ENCODE results near the gene MAFG. TPM values are rescaled to one million over a fixed set of nuclear protein-coding genes. Genes with fewer than 3 reads are reported as not detected.

The MAFG gene
- total RNA-seq, 1 donor from 2014 or later, result 14.4 TPM

DNA sequence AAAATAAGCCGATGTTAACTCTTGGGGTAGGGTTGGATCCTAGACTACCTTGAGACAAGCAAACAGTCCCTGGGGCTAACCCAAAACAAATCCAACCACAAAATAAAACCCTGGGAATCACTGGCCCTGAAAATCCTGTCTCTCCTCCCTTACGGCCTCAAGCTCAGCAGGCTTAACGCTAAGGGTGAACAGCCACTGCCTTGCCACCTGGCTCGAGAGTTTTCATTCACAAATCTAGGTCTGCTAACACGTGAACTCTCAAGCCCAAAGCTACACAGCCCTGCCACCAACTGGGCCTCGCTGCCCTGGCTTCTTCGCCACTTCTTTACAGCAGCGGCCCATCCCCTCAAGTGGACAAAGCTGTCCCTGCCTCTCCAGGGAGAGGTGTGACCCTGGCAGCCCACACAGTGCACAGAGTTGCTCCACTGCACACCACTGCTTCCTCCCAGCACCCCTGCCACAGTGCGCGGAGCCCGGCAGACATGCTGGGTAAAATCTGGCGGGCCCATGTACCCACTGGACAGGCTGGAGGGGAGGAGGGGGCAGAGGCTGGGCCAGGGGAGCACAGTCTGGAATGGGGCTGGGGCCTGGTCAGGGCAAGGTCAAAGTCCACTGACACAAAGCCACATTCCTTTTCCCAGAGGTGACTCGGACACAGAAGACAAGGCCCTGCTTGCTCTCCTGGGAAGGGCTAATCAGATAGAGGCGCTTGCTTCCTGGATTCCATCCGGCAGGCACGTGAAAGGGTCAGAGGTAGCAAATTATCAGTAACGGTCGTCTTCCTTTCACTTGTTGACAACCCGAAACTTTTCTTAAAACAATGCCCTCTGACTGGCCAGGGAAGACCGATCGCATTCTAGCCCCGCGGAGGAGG lies 17.3 kb downstream of the MAFG start:
- no peak for DNase-seq (ENCODE audit: low read depth)

DNA sequence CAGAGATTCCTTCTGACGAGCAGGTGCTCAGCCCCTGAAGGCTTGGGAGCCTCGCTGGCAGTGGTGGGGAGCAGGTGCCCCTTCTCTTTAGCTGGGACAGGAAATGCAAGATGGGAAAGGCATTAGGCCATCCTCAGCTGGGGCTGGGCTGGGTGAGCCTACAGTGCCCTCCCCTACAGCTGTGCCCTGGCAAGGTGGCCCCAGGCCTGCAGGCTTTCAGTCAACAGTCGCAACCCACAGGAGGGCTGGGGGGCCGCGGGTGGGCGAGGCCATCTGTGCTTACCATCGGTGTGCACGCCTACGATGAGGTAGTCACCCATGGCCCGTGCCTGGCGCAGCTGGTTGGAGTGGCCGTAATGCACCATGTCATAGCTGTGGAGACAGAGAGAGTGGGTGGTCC lies 18.3 kb downstream of the MAFG start:
- DNase-seq (ENCODE audit: low read depth), result no peak

DNA sequence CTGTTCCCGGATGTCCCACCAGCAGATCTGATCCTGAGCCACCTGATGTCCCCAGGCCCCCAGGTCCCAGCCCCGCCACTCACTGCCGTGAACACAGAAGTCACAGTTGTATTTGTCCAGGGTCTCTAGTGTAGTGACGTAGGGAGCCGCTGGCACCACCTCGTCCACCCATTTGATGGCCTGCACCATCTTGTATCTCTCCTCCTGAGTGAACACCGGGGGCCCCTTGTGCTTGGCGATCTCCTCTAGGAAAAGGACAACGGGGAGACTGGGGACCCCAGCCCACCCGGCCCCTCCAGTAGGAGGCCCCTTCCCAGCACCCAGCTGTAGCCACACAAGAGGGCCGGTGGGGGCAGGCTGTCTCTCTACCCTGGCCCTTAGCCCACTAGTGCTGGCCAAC lies 18.7 kb downstream of the MAFG start:
- DNase-seq (ENCODE audit: low read depth), result no peak

DNA sequence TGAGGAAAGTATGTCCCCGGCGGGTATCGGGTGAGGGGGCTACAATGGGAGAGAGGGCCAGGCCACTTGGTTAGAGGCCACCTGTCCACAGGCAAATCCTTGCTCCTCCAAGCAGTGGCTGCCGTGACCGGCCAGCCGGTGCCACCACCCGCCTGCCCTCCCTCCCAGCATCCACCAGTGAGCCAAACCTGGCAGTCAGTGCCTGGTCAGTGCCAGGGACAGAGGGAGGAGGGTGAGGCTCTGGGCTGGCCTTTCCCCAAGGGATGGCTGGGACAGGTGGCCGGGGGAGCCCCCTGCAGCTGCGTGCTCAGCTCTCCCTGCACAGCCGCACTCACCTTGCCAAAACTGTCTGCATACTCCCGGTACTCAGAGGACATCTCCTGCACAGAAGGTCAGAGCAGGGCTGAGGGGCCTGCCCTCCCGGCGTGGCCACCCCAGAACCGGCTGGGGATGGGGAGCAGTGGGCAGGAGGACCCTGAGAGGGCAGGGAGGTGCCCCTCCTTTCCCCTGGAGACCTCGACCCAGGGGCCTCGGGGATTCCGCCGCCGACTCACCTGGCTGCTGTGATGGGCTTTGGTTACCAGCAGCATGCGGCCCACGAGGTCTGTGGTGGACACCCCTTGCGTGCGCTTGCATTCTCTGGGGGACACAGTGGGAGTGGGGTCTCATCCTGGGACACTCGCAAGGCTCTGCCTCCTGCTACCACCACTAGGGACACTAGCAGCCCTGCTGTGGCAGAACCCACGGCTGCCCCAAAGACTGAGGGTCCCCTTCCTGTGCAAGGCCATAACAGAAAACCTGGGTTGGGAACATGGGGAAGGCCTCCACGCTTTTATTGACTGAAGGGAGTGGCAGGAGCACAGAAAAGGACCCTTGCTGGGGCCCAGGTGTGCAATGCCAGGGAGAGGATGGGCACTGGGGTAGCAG lies 20.1 kb downstream of the MAFG start:
- no peak for DNase-seq (ENCODE audit: low read depth)

DNA sequence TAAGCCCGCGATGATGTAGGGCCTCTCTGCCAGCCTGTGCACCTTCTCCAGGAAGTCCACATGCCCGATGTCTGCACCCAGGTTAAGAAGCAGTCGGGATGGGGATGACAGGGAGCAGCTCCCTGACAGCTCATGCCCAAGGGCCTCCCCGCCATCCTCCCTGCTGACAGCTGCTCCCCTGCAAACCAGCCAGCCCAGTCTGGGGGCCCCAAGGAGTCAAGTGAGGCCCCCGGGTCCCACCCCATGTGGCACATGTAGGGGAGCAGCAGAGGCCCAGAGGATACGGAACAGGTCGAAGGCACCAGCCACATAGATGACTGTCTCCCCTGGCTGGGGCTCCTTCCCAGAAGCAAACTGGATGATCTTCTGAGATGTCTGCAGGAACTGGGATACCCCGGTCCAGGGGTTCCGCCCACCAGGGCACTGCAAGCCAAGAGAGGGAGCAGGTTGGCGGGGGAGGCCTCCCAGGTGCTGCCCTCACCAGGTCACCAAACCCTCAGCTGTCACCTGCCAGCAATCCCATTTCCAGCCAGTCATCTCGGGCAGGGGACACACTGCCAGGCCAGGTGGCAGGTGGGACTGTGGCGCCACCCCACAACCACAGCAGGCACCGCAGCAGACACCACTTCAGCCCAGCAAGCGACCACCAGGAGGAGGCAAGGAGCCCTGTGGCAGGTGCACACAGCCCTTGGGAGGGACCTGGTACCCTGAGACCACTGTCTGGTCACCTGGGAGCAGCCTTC lies 20.9 kb downstream of the MAFG start:
- DNase-seq (ENCODE audit: low read depth), result no peak

DNA sequence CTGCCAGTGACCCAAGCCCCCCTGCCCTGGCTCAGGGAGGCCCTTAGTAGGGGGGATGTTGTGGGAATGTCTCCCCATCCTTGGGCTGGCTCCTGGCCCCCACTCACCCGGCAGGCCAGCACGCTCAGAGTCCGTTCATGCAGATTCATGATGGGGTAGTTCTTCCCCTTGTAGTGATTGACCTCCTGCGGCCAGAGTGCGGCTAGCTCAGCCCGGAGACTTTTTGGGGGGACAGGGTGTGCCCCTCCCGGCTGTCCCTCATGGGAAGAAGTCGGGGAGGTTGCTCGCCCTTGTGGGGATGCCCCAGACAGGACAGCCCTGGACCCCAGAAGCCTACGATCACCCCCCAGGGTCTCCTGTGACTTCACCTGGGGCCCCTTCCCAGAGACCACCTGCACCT lies 21.5 kb downstream of the MAFG start:
- no peak for DNase-seq (ENCODE audit: low read depth)

DNA sequence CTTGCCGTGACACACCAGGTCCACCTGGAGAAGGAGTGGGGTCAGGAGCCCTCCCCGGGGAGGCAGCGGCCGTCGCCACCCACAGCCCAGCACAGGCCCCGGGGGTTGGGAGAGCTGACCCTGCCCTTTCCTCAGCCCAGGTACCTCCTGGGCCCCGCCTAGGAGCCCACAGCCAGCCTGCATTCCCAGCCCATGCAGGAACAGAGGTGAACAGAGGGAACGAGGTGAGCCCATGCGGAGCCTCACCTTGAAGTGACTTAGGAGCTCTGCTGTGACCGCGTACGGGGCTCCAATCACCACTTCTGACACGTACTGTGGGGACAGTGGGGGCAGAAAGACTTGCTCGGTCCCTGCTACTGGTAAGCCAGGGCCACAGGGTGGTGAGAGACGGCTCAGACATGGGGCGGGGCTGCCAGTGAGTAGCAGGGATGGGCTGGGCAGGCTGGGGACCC lies 22.1 kb downstream of the MAFG start:
- DNase-seq (ENCODE audit: low read depth), result no peak

DNA sequence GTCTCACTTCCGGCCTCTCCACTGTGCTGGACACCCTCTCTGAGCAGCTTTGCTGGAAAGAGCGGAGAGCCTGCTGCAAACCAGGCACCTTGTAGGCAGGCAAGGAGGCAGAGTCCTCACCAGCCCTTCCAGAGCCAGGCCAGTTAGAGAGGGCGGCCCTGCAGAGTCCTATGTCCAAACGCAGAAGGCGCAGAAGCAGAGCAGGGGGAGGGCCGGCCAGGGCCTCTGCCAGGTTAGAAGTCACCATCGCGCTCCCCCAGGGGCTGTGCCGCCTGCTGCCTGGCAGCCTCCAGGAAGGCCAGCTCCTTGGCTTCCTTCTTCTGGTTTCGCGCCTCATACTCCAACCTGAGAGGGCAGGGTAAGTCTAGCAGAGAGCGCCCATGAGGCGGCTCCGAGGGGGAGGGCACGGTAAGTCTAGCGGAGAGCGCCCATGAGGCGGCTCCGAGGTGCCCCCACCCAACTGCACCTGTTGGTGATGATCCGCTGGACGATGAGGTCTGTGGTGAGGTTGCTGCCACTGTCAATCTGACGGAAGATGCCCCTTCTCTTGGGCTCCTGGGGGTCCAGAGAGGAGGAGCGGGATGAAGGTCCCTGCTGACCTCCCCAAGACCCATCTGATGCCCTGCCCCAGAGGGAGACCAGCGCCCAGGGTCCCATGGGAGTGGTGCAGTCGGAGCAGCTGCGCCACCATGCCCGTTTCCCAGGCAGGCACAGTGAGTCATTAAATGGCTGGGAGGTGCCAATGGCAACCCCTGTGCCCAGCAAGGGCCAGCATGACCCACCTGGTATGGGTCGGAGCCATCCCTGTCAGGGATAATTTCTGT lies 22.7 kb downstream of the MAFG start:
- DNase-seq (ENCODE audit: low read depth), result no peak

DNA sequence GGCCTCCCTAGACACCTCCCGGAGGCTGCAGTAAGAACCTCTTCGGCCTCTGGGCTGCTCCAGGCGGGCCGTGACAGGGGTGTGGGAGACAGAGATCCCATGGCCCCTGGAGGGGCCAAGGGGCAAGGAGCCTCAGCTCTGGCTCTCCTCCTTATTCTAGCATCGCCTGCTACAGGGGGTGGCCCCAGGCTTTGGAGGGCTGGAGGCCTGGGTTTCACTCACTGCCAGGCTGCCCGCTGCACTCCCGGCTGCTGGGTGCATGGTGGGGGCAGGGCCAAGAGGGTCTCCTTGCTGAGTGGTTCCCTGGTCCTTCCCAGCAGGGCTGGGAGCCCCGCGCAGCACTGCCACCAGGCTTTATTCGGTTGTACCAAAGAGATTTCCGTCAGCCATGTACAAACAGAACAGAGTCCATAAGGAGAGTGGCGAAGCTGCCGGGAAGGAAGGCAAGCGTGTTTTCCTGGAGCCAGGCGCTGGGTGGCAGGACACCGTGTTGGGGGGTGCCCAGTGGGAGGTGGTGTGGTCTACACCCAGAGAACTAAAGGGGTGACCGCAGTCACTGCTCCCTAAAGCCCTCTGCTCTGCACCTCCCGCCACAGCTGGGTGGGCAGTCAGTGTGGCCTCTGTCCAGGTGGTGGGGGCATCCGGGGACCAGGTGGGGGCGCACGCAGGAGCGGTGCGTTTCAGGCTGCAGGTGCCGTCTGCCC lies 23.5 kb downstream of the MAFG start:
- no peak for DNase-seq (ENCODE audit: low read depth)

DNA sequence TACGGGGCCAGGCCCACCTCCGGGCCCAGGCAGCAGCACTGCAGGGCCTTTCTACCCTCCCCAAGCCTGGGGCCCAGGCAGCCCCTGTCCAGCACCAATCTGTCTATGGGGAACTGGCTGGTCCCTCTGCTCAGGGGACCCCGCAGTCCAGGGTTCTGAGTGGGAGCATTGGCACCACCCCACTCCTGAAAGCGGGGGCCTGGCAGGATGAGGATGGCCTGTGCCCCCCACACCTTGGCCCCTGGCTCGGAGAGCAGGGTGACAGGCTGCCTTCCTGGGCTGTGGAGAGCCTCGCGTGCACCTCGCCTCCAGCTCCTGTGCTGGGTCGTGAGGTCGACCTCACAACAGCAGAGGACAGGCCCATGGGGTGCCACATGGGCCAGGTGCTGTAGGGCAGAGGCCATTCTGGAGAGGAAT lies 24.1 kb downstream of the MAFG start:
- DNase-seq (ENCODE audit: low read depth), result no peak

DNA sequence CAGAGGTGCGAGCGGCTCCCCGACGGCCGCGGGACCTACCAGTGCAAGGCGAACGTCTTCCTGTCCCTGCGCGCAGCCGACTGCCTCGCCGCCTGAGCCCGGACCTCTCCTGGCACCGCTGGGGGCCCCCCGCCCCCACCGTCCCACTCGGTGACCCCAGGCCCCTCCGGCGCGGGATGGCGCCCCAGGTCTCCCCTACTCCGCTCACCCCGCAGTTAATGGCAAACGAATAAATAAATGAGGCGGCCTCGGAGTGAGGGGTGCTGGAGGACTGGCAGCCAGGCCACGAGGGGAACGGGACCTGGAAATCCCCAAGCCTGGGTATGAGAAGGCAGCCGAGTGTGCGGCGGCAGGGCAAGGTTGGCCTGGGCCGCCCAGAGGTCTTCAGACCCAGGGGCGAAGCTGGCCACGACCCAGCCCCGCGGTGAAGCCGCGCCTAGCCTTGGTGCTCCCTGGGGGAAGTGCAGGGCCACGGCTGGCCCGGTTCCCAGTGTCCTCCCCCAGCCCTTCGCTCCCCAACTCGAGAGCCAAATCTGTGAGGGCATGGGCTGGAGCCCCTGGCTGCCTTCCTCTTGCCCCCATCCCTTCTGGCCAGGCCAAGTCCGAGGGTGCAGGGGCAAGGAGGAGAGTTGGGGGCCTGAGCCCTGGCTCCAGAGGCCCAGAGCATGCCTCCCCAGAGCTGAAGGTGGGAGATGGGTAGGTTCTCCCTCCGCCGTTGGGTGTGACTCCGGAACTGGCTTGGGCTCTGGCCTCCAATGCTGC lies 24.7 kb downstream of the MAFG start:
- DNase-seq (ENCODE audit: low read depth), result no peak

DNA sequence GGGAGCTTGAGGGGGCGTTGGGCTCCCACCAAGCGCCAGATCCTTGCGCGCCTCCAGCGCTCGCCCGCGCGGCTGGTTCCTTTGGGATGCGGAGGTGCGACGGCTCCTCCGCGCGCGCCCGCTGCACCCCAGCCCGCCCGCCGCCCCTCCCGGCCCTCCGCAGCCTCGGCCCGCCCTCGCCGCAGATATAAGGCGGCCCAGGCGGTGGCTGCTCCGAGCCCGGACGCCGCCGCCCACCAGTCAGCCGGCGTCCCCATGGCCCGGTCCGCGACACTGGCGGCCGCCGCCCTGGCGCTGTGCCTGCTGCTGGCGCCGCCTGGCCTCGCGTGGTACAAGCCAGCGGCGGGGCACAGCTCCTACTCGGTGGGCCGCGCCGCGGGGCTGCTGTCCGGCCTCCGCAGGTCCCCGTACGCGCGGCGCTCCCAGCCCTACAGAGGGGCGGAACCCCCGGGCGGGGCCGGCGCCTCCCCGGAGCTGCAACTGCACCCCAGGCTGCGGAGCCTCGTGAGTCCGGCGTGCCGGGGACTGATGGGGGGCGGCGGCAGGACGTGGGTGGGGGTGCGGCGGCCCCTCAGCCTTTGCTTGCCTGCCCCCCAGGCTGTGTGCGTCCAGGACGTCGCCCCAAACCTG lies 25.4 kb downstream of the MAFG start, which contains the start of gene NPB:
TSS of gene NPB (plus strand) at position 216 of the 630 bp plus-strand sequence. CDS start at position 256, 40 bp downstream.
- no peak for DNase-seq (ENCODE audit: low read depth)

DNA sequence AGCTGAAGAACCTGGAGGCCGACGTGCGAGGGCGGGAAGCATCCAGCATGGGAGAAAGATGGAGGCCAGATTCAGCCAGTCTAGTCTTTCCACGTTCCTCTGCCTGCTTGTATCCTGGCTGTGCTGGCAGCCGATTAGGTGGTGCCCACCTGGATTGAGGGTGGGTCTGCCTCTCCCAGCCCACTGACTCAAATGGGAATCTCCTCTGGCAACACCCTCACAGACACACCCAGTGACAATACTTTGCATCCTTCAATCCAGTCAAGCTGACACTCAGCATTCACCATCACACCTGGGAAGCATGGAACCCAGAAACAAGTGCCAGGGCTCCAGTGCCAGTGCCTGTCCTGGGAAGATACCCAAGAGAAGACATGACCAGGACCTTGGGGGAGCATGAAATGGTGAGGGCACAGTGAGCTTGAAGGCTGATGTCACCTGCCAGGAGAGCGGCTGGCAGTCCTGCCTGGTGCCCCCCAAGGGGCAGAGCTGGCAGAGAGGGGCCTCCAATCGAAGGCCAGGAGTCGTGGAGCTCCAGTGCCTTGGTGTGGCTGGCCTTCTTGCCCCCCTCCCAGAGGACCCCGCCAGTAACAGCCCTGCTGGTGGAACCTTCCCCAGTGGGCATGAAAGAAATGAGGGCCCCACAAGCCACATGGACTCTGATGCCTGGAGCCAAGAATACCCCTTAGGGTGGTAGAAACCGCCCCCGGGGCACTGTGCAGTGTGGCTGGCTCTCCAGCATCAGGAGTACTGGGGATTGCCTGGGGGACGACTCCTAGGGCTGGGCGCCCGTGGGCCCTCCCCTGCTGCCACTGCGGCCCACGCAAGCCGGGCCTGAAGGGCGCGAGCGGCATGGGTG lies 26.1 kb downstream of the MAFG start:
- DNase-seq (ENCODE audit: low read depth), result no peak

DNA sequence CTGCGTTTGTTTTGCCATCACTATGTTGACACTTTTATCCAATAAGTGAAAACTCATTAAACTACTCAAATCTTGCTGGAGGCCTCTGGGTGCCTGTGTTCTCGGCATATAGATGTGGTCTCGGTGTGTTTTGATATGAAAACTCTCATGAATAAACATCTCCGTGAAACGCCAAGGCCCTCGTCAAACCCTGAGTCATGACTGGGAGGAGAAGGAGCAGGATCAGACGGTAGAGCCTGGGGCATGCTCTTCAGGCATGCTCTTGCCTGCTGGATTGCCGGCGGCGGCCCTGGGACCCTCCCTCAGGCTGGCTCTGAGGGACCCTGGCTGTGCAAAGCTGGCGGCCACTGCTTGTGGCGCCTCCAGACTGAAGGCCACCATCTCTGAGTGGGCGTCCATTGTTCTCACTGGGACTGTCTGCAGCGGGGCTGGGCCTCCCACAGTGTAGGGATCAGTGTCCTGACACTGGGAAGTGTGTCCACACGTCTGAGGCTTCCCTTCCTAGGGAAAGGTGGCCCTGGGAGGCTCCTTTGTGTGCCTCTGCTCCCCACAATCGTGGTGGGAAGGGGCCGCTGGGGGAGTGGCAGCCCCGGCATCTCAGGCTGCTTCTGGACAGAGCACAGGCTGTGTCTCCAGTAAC lies 27.2 kb downstream of the MAFG start:
- no peak for DNase-seq (ENCODE audit: low read depth)

DNA sequence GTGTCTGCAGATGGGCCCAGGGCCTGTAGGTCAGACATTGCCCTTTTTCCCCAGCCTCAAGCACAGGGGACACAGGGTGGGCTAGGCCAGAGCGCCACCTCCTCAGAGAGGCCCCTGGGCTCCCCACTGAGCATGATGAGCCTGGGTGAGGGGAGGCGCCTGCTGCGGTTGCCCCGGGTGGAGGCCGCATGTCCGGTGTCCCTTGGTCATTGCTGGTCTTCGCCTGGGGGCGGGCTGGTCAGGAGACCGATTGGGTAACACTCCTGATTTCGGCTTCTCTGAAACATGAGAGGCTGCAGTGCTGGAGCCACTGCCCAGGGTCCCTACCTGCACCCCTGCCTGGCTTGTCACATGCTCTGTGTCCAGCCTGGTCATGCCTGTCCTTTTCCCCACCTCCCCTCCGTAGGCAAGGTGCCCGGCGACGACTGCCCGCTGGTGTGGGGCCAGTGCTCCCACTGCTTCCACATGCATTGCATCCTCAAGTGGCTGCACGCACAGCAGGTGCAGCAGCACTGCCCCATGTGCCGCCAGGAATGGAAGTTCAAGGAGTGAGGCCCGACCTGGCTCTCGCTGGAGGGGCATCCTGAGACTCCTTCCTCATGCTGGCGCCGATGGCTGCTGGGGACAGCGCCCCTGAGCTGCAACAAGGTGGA lies 27.9 kb downstream of the MAFG start:
- no peak for DNase-seq (ENCODE audit: low read depth)

DNA sequence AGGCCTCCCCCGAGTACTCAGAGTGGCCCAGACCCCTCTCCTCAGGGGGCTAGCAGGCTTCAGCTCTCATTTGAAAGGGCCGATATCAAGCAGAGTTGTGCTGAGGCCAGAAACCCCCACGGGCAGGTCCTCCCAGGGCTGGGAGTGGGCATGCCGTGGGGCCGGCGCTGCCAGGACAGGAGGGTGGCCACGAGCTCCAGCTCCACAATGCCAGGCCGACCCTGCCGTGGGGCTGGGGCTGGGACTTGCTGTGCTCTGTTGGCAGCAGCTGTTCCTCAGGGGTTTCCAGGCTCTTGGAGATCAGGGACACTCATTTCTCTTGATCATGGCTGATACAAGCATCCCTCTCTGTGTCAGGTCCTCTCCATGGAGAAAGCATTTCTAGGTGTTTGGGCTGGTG lies 28.6 kb downstream of the MAFG start:
- no peak for DNase-seq (ENCODE audit: low read depth)
